ENCODE results near the gene ASPSCR1. TPM values are rescaled to one million over a fixed set of nuclear protein-coding genes. Genes with fewer than 3 reads are reported as not detected.

The ASPSCR1 gene
- total RNA-seq, 1 experiment from 2014 or later: 40.6 TPM

DNA sequence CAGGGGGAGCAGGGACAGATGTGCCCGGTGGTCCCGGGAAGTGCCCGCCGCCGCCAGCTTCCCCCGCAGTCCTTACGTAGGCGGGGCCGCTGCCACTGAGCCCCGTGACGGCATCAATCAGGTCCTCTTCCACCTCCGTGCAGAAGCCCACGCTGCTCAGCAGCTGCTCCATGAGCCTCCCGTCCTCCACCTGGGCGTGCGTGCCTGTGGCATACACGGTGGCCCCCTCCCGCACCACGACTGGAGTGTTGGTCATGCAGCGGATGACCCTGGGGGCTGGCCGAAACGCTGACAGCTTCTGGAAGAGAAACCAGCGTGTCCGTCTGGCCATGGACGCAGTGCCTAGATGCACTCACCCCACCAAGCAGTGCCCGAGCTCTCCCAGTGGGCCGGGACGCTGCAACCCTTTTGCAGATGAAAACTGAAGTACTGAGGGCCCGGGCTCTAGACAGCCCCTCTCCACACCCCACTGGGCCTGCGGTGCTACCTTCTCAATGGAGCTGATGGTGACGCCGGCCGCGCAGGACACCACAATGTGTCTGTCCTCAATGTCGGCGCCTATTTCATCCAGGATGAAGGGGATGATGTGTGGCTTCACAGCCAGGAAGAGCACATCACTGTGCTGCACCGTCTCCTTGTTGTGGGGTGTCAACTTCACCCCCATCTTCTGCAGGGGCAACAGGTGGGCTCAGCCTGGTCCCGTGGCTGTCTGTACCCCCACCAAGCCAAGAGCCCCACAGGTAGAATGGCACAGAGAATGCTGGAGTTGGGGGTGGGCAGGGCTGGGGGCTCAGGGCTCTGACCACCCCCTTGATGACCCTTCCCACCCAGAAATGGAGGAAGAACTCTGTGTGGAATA lies 42.4 kb upstream of the ASPSCR1 start:
- no peaks in the 10 kb centered on the region for H3K27me3 ChIP-seq
- no peaks in the 10 kb centered on the region for H3K36me3 ChIP-seq
- no peaks in the 10 kb centered on the region for H3K9me3 ChIP-seq (replicated peaks)
- DNase-seq: no peak
- H3K27ac ChIP-seq: no peak overlapping the region
- no peaks in the 10 kb centered on the region for H3K4me1 ChIP-seq
- no peak overlapping the region for H3K4me3 ChIP-seq

DNA sequence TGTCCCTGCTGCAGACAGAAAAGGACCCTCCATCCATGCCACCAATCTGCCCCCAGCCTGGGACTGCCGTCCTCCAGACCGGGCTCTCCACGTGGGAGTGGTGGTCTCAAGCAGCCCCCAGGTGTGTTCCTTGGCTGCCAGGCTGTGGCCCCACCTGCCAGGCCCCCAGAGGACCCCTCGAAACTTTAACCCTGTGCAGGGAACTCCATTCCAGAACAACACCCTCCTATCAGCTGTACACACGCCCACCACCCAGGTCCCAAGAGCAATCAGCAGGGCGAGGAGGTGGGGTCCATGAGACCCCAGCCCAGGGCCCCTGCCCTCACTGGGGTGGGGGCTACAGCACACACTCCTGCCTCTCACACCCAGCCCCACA lies 41.7 kb upstream of the ASPSCR1 start:
- Histone ChIP-seq H3K9me3 (replicated peaks) (no peaks in the 10 kb centered on the region), H3K4me1 (peaks cover 2% of the 10 kb centered on the region; the same call in 1 of the 2 replicates), H3K27ac (no peak overlapping the region), H3K36me3 (no peaks in the 10 kb centered on the region), H3K27me3 (no peaks in the 10 kb centered on the region), H3K4me3 (no peak overlapping the region)
- DNase-seq: no peak

DNA sequence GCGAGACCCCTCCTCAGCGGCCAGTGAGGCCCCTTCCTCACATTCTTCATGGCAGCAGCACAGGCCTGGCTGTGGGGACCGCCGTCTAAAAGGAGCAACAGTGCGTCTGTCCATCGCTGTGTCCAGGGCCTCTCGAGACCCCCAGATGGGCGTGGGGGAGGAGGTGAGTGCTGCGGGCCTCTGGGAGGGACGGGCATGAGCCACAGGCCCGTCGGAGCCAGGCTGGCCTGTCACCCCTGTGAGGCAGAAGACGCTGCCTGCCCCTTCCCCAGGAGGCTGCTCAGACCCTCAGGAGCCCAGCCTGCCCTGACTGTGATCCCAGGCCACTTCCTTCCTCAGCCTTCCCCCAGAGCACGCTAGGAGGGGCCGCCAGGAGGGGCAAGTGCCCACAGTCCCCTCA lies 38.2 kb upstream of the ASPSCR1 start:
- H3K27ac ChIP-seq: no peak overlapping the region
- DNase-seq: no peak

GRCh38 chr17:81939881-81940385 lies 37.5 kb upstream of the ASPSCR1 start:
- Histone ChIP-seq H3K27me3 (no peaks in the 10 kb centered on the region), H3K4me3 (no peak overlapping the region), H3K4me1 (peaks cover 34% of the 10 kb centered on the region), H3K9me3 (replicated peaks) (no peaks in the 10 kb centered on the region), H3K27ac (no peak overlapping the region), H3K36me3 (no peaks in the 10 kb centered on the region)
- DNase-seq: no peak

More for the DNA sequence above, 38.2 kb upstream of the ASPSCR1 start:
- peaks cover 29% of the 10 kb centered on the region for H3K4me1 ChIP-seq
- no peaks in the 10 kb centered on the region for H3K9me3 ChIP-seq (replicated peaks)
- no peaks in the 10 kb centered on the region for H3K27me3 ChIP-seq
- H3K36me3 ChIP-seq: no peaks in the 10 kb centered on the region
- H3K4me3 ChIP-seq: no peak overlapping the region

DNA sequence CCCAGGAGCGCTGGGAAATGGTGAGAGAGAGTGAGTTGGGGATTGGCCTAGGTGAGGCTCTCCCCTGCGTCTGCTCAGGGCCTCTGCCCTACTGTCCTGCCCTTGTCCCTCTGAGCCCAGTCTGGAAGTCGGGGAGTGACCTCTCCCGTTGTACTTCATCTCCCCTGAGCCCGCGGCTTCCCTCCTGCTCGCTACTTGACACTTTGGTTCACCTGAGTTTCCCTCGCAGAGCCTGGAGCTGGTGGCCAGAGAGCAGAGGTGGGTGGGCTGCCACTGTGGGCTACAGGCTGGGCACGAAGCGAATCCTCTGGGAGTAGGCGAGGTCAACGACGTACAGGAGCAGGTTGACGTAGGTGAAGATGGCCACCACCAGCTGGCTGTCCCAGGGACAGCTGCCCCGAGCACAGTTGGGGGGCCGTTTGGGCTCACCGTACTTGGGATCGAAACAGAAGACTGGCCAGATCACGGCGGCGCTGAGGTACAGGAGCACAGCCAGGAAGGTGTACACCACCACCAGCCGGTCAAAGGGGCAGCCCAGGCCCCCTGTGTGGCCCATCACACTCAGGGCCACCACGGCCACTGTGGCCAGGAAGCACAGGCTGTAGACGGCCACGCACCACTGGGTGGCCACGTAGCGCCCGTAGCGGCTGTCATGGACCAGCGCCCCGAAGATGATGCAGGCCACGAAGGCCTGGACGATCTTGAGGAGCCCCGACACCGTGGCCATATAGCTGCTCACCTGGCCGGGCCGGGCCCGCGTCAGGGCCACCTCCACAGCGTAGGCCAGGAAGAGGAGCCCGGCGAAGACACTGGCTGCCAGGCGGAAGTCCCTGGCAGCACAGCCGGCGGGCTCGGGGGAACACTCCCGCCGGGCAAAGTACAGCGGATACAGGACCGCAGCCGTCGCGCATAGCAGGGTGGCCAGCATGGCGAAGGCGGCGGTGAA lies 36.6 kb upstream of the ASPSCR1 start:
- Histone ChIP-seq H3K9me3 (replicated peaks) (no peaks in the 10 kb centered on the region), H3K36me3 (no peaks in the 10 kb centered on the region), H3K4me1 (peaks cover 37% of the 10 kb centered on the region), H3K4me3 (no peak overlapping the region), H3K27me3 (no peaks in the 10 kb centered on the region), H3K27ac (no peak overlapping the region)
- no peak for DNase-seq

DNA sequence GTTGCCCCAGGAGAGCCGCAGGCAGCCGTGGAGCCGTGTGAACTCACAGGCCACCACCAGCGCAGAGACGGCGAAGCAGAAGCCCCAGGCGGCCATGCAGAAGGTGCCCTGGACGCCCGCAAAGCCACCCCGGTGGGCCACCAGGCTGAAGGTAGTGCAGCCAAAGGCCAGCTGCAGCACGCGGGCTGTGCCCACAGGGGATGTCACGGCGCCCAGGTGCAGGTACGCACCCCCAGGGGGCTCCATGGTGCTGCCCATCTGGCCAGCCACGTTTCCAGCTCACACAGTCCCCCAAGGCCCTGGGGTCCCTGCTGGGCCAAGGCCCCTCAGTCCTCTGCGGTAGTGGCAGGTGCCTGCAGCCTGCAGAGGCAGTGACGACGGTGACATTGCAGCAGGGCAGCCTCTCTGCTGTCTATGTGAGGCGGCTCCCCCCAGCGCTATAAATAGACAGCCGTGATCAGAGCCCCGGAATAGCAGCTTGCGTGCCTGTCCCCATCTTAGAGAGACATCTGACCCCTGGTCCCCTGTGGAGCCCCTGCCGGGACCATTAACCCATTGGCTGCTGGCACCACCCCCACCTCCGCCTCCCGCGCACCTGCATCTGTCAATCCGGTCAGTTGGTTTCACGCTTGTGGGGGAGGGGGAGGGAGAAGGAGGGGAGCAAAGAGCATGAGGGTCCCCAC lies 35.8 kb upstream of the ASPSCR1 start:
- Histone ChIP-seq H3K4me3 (peak overlapping the region; percentile 23), H3K9me3 (replicated peaks) (no peaks in the 10 kb centered on the region), H3K36me3 (no peaks in the 10 kb centered on the region), H3K27me3 (no peaks in the 10 kb centered on the region), H3K27ac (peak overlapping the region; percentile 48), H3K4me1 (peaks cover 38% of the 10 kb centered on the region)
- DNase-seq: peak; percentile 96 to 97

DNA sequence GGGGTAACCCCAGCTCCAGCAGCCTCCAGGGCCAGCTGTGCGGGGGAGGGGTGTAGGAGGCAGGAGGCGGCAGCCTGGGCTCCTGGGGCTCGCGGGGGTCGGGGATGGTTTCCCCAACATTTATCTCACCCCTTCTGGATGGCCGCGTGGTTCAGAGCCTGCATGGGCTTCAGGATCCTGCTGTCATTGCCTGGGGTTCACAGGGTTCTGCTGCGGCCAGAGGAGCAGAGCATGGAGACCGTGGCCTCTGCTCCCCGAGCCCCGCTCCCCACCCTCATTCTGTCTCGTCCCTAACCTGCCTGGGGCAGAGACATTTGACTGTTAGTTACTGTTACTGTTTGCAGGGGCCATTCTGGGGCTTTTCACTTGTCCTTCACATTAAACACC lies 35.3 kb upstream of the ASPSCR1 start:
- H3K27ac ChIP-seq: peak overlapping the region; percentile 48
- H3K9me3 ChIP-seq (replicated peaks): no peaks in the 10 kb centered on the region
- peaks cover 38% of the 10 kb centered on the region for H3K4me1 ChIP-seq
- no peaks in the 10 kb centered on the region for H3K36me3 ChIP-seq
- no peak for DNase-seq
- peak overlapping the region; percentile 23 for H3K4me3 ChIP-seq
- no peaks in the 10 kb centered on the region for H3K27me3 ChIP-seq

DNA sequence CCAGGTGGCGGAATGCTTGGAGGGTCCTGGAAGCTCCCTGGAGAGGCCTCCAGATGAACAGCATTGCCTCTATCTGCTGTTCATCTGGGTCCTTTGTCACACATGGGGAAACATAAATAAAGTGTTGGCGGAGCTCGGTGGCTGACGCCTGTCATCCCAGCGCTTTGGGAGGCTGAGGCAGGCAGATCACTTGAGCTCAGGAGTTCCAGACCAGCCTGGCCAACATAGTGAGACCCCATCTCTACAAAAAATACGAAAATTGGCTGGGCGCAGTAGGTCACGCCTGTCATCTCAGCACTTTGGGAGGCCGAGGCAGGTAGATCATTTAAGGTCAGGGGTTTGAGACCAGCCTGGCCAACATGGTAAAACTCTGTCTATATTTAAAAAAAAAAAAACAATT lies 32.6 kb upstream of the ASPSCR1 start:
- no peaks in the 10 kb centered on the region for H3K9me3 ChIP-seq (replicated peaks)
- DNase-seq: no peak
- no peak overlapping the region for H3K27ac ChIP-seq
- H3K4me1 ChIP-seq: peaks cover 38% of the 10 kb centered on the region
- H3K4me3 ChIP-seq: no peak overlapping the region
- H3K36me3 ChIP-seq: no peaks in the 10 kb centered on the region
- no peaks in the 10 kb centered on the region for H3K27me3 ChIP-seq

DNA sequence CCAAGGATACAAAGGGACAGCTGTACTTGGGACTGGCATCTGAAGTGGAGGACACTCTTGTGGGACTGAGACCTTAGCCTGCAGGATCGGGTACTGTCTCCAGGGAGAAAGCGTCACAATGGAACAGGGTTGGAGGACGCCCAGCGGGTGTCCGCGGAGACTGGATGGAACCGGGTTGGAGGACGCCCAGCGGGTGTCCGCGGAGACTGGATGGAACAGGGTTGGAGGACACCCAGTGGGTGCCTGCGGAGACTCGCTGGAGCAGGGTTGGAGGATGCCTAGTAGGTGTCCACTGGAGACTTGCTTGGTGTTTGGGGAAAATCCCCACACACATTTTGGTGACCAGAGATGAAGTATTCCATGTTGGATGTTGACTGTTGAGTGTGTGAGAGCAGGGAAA lies 30.2 kb upstream of the ASPSCR1 start, which contains the start of gene MYADML2:
MYADML2 (minus strand) TSS at position 45 of the 400 bp plus-strand sequence. CDS start 5,492 bp downstream, outside the sequence.
- no peak for DNase-seq
- Histone ChIP-seq H3K36me3 (no peaks in the 10 kb centered on the region), H3K9me3 (replicated peaks) (no peaks in the 10 kb centered on the region), H3K4me1 (peaks cover 21% of the 10 kb centered on the region), H3K27me3 (peaks cover 2% of the 10 kb centered on the region; the same call in 1 of the 2 replicates), H3K4me3 (no peak within 1 kb of the TSS), H3K27ac (no peak within 1 kb of the TSS)

DNA sequence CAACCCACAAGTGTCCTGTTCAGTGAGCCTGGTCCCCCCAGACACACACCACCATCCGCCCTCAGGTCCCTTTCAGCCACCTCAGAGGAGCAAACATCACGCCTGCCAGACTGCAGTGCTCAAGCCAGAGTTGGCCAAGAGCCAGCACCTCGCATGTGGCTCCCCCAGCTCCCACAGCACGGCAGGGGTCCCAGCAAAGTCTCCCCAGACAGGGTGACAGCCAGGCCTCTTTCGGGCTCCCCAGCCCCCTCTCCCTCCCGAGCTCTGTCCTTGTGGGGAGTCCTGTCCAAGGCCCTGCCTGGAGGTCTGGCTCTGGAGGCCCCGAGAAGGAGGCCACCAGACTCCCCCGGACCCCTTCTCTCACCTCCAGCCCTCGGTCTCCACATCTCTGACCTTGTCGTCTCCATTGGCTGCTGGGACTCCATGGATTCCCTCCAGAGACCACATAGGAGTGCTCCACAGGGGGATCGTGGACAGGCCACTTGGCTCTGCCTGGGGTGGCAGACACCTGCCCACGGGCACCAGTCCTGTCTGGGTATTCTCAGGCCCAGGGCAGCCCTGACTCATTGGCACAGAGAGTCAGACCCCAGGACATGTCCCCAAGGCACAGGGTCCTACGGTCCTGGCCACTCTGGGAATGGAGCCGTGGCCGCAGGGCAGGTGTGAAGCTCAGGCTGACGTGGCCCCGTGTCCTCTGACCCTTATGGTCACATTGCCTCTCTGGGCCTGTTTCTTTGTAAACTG lies 28.6 kb upstream of the ASPSCR1 start:
- peak in 1 of 2 experiments; percentile 36 for DNase-seq
- H3K4me3 ChIP-seq: no peak overlapping the region
- H3K36me3 ChIP-seq: no peaks in the 10 kb centered on the region
- H3K9me3 ChIP-seq (replicated peaks): no peaks in the 10 kb centered on the region
- no peak overlapping the region for H3K27ac ChIP-seq
- H3K27me3 ChIP-seq: peaks cover 5% of the 10 kb centered on the region; the same call in 1 of the 2 replicates
- peaks cover 14% of the 10 kb centered on the region for H3K4me1 ChIP-seq

DNA sequence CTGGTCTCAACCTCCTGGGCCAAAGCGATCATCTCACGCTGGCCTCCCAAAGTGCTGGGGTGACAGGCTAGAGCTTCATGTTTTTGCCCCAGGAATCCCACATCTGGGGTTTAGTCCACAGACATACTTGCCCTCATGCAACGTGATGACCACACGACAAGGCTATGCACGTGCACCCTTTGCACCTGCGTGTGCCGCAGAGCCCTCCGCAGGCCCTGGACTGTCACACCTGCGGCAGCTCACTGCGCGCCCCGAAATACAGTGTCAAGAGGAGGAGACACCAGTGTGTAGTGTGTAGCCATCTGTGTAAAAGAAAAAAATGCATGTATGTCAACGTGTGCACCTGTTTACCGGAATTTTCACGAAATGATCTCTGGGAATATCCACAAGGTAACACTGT lies 26.9 kb upstream of the ASPSCR1 start:
- no peaks in the 10 kb centered on the region for H3K36me3 ChIP-seq
- no peak overlapping the region for H3K27ac ChIP-seq
- no peaks in the 10 kb centered on the region for H3K9me3 ChIP-seq (replicated peaks)
- H3K4me3 ChIP-seq: no peak overlapping the region
- peaks cover 17% of the 10 kb centered on the region for H3K4me1 ChIP-seq
- peaks cover 5% of the 10 kb centered on the region; the same call in 1 of the 2 replicates for H3K27me3 ChIP-seq
- no peak for DNase-seq

DNA sequence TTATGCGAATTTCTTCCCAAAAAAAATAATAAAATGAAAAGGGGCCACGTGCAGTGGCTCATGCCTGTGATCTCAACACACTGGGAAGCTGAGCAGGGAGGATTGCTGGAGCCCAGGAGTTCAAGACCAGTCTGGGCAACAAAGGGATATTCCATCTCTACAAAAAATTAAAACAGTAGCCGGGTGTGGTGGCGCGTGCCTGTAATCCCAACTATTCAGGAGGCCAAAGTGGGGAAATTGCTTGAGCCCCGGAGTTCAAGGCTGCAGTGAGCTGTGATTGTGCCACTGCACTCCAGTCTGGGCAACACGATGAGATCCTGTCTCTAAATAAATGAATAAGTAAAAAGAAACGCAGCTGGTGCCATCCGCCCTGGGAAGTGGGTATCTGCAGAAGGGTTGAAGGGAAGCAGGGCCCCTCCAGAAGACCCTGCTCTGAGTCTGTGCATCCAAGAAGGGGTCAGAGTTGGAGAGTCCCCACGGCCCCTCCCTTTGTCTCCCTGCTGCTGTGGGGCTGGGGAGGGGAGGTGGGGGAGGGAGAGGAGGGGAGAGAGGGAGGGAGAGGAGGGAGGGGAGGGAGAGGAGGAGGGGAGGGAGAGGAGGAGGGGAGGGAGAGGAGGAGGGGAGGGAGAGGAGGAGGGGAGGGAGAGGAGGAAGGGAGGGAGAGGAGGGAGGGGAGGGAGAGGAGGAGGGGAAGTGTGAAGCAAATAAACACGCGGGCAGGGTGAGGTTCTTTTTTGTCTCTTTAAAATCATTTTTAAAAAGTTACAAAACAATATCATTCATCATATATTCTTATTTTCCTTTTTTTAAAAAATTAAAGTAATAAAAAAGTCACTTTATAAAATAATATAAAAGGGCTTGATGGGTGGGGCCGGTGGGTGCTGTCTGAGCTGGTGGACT lies 25.4 kb upstream of the ASPSCR1 start:
- no peak overlapping the region for H3K27ac ChIP-seq
- DNase-seq: no peak
- H3K27me3 ChIP-seq: peaks cover 8% of the 10 kb centered on the region; the same call in 1 of the 2 replicates
- no peaks in the 10 kb centered on the region for H3K9me3 ChIP-seq (replicated peaks)
- no peaks in the 10 kb centered on the region for H3K36me3 ChIP-seq
- no peak overlapping the region for H3K4me3 ChIP-seq
- peaks cover 14% of the 10 kb centered on the region for H3K4me1 ChIP-seq

- peaks cover 14% of the 10 kb centered on the region for H3K4me1 ChIP-seq
- peaks cover 10% of the 10 kb centered on the region; the same call in 1 of the 2 replicates for H3K27me3 ChIP-seq
- no peak for DNase-seq
- H3K27ac ChIP-seq: no peak overlapping the region
- no peaks in the 10 kb centered on the region for H3K9me3 ChIP-seq (replicated peaks)
- no peaks in the 10 kb centered on the region for H3K36me3 ChIP-seq
- no peak overlapping the region for H3K4me3 ChIP-seq
These were observed 24.6 kb upstream of the ASPSCR1 start for GRCh38 chr17:81952792-81953228.

All from SJCRH30 (cell line).